DOHH2 (cell line): ENCODE results near the gene PITPNC1.

Source experiments
- EZH2phosphoT487 ChIP-seq: fragments of 200-600 bp; sonication (generic); IDR thresholded peaks from 2 replicates; pipeline ENCODE4 v1.6.1; 2017; ENCODE audit warnings: borderline replicate concordance, mild to moderate bottlenecking, antibody characterized with exemption, low read length, moderate library complexity, mixed read lengths
- TF ChIP-seq, protein P1 (sequence below): fragments of 200-600 bp; sonication (generic); IDR thresholded peaks from one replicate; pipeline ENCODE4 v1.5.1; 2014; ENCODE audit warnings: antibody characterized with exemption, mild to moderate bottlenecking, low read depth, low read length; ENCODE audit not compliant: poor library complexity, severe bottlenecking

DNA sequence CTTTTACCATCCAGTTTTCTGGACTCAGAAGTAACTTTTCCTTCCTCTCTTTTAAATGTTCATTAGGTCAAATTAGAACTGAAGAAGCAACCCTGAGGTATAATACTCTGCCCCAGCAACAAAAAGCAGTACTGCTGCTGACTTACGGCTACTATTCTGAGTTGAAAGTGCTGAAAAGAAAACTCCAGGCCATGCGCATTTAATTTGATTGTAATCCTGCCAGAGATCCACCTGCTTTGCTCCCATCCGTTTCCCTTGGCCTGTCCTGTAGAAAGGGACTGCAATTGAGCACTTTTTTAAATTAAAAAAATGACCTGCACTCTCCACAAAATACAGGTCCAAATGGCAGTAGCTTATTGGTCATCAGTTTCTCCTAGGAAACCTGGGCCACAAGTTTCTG, 61.6 kb downstream of the PITPNC1 start:
- TF ChIP-seq, protein P1, sequence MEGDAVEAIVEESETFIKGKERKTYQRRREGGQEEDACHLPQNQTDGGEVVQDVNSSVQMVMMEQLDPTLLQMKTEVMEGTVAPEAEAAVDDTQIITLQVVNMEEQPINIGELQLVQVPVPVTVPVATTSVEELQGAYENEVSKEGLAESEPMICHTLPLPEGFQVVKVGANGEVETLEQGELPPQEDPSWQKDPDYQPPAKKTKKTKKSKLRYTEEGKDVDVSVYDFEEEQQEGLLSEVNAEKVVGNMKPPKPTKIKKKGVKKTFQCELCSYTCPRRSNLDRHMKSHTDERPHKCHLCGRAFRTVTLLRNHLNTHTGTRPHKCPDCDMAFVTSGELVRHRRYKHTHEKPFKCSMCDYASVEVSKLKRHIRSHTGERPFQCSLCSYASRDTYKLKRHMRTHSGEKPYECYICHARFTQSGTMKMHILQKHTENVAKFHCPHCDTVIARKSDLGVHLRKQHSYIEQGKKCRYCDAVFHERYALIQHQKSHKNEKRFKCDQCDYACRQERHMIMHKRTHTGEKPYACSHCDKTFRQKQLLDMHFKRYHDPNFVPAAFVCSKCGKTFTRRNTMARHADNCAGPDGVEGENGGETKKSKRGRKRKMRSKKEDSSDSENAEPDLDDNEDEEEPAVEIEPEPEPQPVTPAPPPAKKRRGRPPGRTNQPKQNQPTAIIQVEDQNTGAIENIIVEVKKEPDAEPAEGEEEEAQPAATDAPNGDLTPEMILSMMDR = no peak
- TF ChIP-seq EZH2phosphoT487 = no peak
